ENCODE data around the gene CENPT. TPM values are rescaled to one million over a fixed set of nuclear protein-coding genes. Genes with fewer than 3 reads are reported as not detected.

CENPT gene
- total RNA-seq, 1 donor from 2014 or later: 80.6 TPM

- H3K4me3 Mint-ChIP-seq (ENCODE audit: low read depth): no peak overlapping the region
- H3K36me3 Mint-ChIP-seq (ENCODE audit: insufficient read depth): peaks cover 19% of the 10 kb centered on the region
- H3K9me3 Mint-ChIP-seq (ENCODE audit: low read depth): no peaks in the 10 kb centered on the region
- no peak for DNase-seq (ENCODE audit: low spot score, unreplicated experiment)
- no peaks in the 10 kb centered on the region for H3K27me3 Mint-ChIP-seq
- no peak overlapping the region for H3K27ac Mint-ChIP-seq
- TF ChIP-seq, protein P1, sequence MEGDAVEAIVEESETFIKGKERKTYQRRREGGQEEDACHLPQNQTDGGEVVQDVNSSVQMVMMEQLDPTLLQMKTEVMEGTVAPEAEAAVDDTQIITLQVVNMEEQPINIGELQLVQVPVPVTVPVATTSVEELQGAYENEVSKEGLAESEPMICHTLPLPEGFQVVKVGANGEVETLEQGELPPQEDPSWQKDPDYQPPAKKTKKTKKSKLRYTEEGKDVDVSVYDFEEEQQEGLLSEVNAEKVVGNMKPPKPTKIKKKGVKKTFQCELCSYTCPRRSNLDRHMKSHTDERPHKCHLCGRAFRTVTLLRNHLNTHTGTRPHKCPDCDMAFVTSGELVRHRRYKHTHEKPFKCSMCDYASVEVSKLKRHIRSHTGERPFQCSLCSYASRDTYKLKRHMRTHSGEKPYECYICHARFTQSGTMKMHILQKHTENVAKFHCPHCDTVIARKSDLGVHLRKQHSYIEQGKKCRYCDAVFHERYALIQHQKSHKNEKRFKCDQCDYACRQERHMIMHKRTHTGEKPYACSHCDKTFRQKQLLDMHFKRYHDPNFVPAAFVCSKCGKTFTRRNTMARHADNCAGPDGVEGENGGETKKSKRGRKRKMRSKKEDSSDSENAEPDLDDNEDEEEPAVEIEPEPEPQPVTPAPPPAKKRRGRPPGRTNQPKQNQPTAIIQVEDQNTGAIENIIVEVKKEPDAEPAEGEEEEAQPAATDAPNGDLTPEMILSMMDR (IDR thresholded peaks at IDR 0.05; ENCODE audit: unreplicated experiment): no peak
- peaks cover 11% of the 10 kb centered on the region for H3K4me1 Mint-ChIP-seq (ENCODE audit: low read depth)
Measured at GRCh38 chr16:67801241-67801640, 46.3 kb downstream of the CENPT start.

DNA sequence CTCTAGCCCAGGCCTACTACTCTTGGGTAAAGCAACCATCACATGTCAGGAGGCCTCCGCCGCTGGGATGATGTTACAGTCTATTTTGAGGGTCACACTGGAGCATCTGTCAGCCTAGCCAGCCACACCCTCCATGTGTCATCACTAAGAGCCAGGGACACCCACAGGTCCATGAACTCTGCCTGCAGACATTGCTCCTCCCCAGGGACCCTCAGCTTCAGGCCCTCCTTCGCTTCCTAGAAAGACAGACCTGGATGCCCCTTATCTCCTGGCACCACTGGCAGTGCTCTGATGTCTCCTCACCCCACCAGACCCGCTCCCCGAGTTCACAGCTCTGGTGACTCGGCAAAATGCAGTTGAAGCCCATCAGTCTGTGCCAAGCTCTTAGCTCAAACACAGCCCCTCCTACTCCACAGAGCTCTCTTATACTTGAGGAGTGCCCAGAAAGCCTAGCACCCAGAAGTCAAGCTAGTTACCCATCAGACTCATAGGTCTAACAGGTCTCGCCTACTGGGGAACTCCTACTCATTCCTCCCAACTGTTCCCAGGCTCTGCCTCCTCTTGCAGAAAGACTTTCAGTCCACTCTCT is 47.1 kb downstream of the CENPT start:
- TF ChIP-seq, protein P1 (IDR thresholded peaks at IDR 0.05; ENCODE audit: unreplicated experiment): no peak
- Mint-ChIP-seq H3K36me3 (ENCODE audit: insufficient read depth) (peaks cover 19% of the 10 kb centered on the region), H3K27me3 (no peaks in the 10 kb centered on the region), H3K4me1 (ENCODE audit: low read depth) (peaks cover 7% of the 10 kb centered on the region), H3K27ac (peak overlapping the region; percentile 68), H3K4me3 (ENCODE audit: low read depth) (no peak overlapping the region), H3K9me3 (ENCODE audit: low read depth) (no peaks in the 10 kb centered on the region)
- DNase-seq (ENCODE audit: low spot score, unreplicated experiment): no peak

DNA sequence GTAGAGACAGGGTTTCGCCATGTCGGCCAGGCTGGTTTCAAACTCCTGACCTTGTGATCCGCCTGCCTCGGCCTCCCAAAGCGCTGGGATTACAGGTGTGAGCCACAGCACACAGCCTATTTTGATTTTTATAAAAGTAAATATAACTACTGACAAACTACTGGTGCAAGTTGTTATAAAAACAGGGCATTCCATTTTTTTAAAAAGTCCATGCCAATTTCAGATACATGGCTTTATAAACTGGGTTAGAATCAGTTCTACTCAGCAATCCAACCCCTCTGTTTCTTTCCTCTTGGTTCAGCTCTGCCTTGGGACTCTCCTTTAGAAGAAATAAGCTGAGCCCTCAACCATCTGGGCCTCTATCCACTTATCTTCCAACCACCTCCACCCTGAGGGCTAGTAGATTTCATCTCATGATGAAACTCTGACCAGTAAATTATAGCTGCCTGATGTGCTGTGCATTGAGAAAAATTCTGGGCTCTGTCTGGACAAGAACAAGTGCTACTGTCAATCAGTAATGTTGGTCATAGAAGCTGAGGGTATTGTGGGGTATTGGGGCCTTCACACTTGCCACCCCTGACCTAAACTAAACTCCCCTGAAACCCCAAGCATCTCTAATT is 51.3 kb downstream of the CENPT start:
- Mint-ChIP-seq H3K27ac (no peak overlapping the region), H3K4me1 (ENCODE audit: low read depth) (no peaks in the 10 kb centered on the region), H3K9me3 (ENCODE audit: low read depth) (no peaks in the 10 kb centered on the region), H3K4me3 (ENCODE audit: low read depth) (no peak overlapping the region), H3K27me3 (no peaks in the 10 kb centered on the region), H3K36me3 (ENCODE audit: insufficient read depth) (peaks cover 13% of the 10 kb centered on the region)
- no peak for DNase-seq (ENCODE audit: low spot score, unreplicated experiment)
- TF ChIP-seq, protein P1 (IDR thresholded peaks at IDR 0.05; ENCODE audit: unreplicated experiment): no peak

DNA sequence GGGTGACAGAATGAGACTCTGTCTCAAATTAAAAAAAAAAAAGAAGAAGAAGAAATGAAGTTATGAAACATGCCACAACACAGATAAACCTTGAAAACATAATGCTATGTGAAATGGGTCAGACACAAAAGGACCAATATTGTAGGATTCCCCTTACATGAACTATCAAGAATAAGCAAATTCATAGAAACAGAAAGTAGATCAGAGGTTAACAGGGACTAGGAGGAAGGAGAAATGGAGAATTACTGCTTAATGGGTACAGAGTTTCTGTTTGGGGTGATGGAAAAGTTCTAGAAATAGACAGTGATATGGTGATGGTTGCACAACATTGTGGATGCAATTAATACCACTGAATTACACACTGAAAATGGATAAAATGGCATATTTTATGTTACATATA is 57.4 kb downstream of the CENPT start:
- Mint-ChIP-seq H3K27ac (no peak overlapping the region), H3K4me3 (ENCODE audit: low read depth) (no peak overlapping the region), H3K36me3 (ENCODE audit: insufficient read depth) (no peaks in the 10 kb centered on the region), H3K4me1 (ENCODE audit: low read depth) (no peaks in the 10 kb centered on the region), H3K9me3 (ENCODE audit: low read depth) (no peaks in the 10 kb centered on the region), H3K27me3 (no peaks in the 10 kb centered on the region)
- TF ChIP-seq, protein P1 (IDR thresholded peaks at IDR 0.05; ENCODE audit: unreplicated experiment): no peak
- no peak for DNase-seq (ENCODE audit: low spot score, unreplicated experiment)

DNA sequence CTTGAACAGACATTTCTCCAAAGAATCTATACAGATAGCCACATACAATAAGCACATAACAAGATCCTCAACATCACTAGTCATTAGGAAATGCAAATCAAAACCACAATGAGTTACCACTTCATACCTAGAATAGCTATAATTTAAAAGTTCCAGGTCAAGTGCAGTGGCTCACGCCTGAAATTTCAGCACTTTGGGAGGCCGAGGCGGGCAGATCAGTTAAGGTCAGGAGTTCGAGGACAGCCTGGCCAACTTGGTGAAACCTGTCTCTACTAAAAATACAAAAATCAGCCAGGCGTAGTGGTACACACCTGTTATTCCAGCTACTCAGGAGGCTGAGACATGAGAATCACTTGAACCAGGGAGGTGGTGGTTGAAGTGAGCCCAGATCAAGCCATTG is 61.0 kb downstream of the CENPT start:
- Mint-ChIP-seq H3K4me1 (ENCODE audit: low read depth) (no peaks in the 10 kb centered on the region), H3K9me3 (ENCODE audit: low read depth) (no peaks in the 10 kb centered on the region), H3K27ac (no peak overlapping the region), H3K36me3 (ENCODE audit: insufficient read depth) (peaks cover 4% of the 10 kb centered on the region), H3K27me3 (no peaks in the 10 kb centered on the region), H3K4me3 (ENCODE audit: low read depth) (no peak overlapping the region)
- DNase-seq (ENCODE audit: low spot score, unreplicated experiment): no peak
- TF ChIP-seq, protein P1 (IDR thresholded peaks at IDR 0.05; ENCODE audit: unreplicated experiment): no peak
